Muscle layer of duodenum (tissue), 2 donors: ENCODE measurements around the gene DUS1L.

Source experiments
- H3K27ac ChIP-seq: one replicate; pipeline ENCODE4 v1.7.0; 2013; ENCODE audit warnings: mild to moderate bottlenecking, low read length
- H3K27me3 ChIP-seq: one replicate; pipeline ENCODE4 v1.7.0; 2013; ENCODE audit warnings: low read depth, mild to moderate bottlenecking, control low read depth, low read length
- H3K36me3 ChIP-seq, 2 donors: one replicate each; pipeline ENCODE4 v1.7.0; 2013; ENCODE audit warnings: low read length in 2 of 2, control low read depth in 1 of 2, mild to moderate bottlenecking in 1 of 2; ENCODE audit not compliant: insufficient read depth in 2 of 2, control insufficient read depth in 1 of 2
- H3K4me1 ChIP-seq, 2 donors: one replicate each; pipeline ENCODE4 v1.7.0; 2013; ENCODE audit warnings: low read length in 2 of 2, mild to moderate bottlenecking in 2 of 2, control low read depth in 1 of 2, moderate library complexity in 1 of 2; ENCODE audit not compliant: insufficient read depth in 2 of 2, control insufficient read depth in 1 of 2
- H3K4me3 ChIP-seq, 2 donors: one replicate each; pipeline ENCODE4 v1.7.0; 2013; ENCODE audit warnings: low read length in 2 of 2, low read depth in 1 of 2, mild to moderate bottlenecking in 1 of 2
- H3K9me3 ChIP-seq, 2 donors: one replicate each; pipeline ENCODE4 v1.7.0; 2013; ENCODE audit warnings: low read length in 2 of 2, control low read depth in 1 of 2, mild to moderate bottlenecking in 1 of 2; ENCODE audit not compliant: control insufficient read depth in 1 of 2
- donor health status: healthy.

The DUS1L gene

DNA sequence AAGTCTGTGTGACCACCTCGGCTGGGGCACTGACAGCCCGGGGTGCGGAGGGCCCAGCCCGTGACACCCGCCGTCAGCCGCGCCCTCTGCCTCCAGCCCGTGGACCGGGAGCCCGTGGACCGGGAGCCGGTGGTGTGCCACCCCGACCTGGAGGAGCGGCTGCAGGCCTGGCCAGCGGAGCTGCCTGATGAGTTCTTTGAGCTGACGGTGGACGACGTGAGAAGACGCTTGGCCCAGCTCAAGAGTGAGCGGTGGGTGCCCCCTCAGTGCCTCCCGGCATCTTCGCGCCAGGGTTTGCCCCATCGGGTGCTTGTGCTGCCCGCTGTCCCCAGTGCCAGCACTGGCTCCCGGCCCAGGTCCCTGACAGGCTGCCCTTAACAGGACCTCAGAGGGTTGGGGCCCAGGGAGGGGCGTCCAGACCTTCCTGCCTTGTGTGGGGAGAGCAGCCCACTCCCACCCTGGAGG lies 56.6 kb downstream of the DUS1L start:
- Histone ChIP-seq H3K27me3 (no peaks in the 10 kb centered on the region), H3K36me3 (peaks cover 0 to 8% of the 10 kb centered on the region in 2 donors), H3K4me1 (peaks cover 0 to 29% of the 10 kb centered on the region in 2 donors), H3K9me3 (no peaks in the 10 kb centered on the region), H3K4me3 (no peak overlapping the region), H3K27ac (no peak overlapping the region)

DNA sequence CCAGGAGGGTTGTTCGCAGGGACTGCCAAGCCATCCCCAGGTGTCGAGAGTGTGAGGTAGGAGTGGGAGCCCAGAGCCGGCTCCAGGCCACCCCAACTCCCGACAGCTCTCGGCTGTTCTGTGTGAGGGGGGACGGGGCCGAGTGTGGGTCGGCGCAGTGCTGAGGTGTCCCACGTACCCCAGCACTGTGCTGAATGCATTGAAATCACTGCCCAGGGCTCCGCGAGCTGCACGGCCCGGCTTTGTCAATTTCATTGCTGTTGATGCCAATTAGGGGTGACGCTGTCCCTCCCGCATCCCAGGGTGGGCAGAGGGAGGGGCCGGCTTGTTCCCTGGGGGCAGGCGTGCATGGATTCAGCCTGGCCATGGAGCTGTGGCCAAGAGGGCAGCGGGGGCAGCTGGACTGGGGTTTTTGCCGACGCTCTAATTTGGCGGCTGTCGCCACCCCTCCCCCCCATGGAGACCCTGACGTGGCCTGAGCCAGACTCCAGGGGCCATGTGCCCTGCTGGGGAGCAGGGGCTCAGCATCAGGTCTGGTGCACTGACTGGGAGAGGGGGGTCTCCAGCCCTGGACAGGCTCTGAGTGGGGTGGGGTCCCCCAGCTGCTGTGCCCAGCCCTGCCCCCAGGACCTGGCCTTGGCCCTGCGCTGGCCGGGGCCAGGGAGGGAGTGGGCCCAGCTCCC lies 57.2 kb downstream of the DUS1L start:
- no peaks in the 10 kb centered on the region for H3K27me3 ChIP-seq
- no peak overlapping the region for H3K27ac ChIP-seq
- H3K4me3 ChIP-seq: no peak overlapping the region
- peaks cover 0 to 8% of the 10 kb centered on the region in 2 donors for H3K36me3 ChIP-seq
- peaks cover 0 to 34% of the 10 kb centered on the region in 2 donors for H3K4me1 ChIP-seq
- H3K9me3 ChIP-seq: no peaks in the 10 kb centered on the region
